ENCODE measurements around the gene AMOTL1. TPM values are rescaled to one million over a fixed set of nuclear protein-coding genes. Genes with fewer than 3 reads are reported as not detected.

AMOTL1 gene
- total and polyA plus RNA-seq, 2 donors (not counting 3 experiments of a cell fraction or from before 2014, with no cell fraction given): 12.5 to 37.8 TPM

GRCh38 chr11:94877443-94878200 lies 109.5 kb downstream of the AMOTL1 start:
- no TSS peak for BruUV-seq (replicated peaks)
- intact Hi-C loops (cut with micrococcal nuclease): loop anchor here (2.0 kb wide), 3 partner anchors 19 to 95 kb away; partner anchors contain the start of genes CWC15 and KDM4D
- CTCF ChIA-PET: interaction anchor here (1.0 to 2.0 kb wide), 7 partner anchors 15 to 255 kb away, joined by 3 to 22 read pairs (median 4); no protein-coding TSS in a partner anchor

More at GRCh38 chr11:94877443-94878200, 109.5 kb downstream of the AMOTL1 start:
- no peaks in the 10 kb centered on the region for H3K27me3 ChIP-seq (ENCODE audit: control insufficient read depth in 2 of 2, insufficient read depth in 2 of 2, low read length in 2 of 2)
- H3K9me3 ChIP-seq (replicated peaks; ENCODE audit: control insufficient read depth, insufficient read depth, low read length): no peaks in the 10 kb centered on the region
- DNase-seq (ENCODE audit: low read depth, low spot score) (no peak), FAIRE-seq (no peak)
- dilution Hi-C loops (cut with MboI; ENCODE audit: extremely low pct_ligation_motif_present, low sequenced_read_pairs): no loop called here
- no peak overlapping the region for H2AFZ ChIP-seq (ENCODE audit: low read depth, low read length)
- H3K79me2 ChIP-seq (ENCODE audit: control insufficient read depth, insufficient read depth, low read length): no peaks in the 10 kb centered on the region
- no peak overlapping the region for H3K4me2 ChIP-seq (ENCODE audit: insufficient read depth, low read length)
- H3K9ac ChIP-seq (replicated peaks; ENCODE audit: extremely low read depth, insufficient read depth, low read length): no peak overlapping the region
- H3K4me1 ChIP-seq (ENCODE audit: control insufficient read depth, extremely low read depth, insufficient read depth, low read length): peaks cover 14% of the 10 kb centered on the region
- peaks cover 4% of the 10 kb centered on the region in 2 experiments for H3K36me3 ChIP-seq (ENCODE audit: control insufficient read depth in 2 of 2, extremely low read depth in 1 of 2, insufficient read depth in 2 of 2, low read length in 2 of 2)
- no peaks in the 10 kb centered on the region for H4K20me1 ChIP-seq (replicated peaks; ENCODE audit: control insufficient read depth, extremely low read depth, insufficient read depth, low read length)
- H3K27ac ChIP-seq (ENCODE audit: insufficient read depth, low read depth, low read length): peak overlapping the region; percentile 75
- no peak for TF ChIP-seq JUN (IDR thresholded peaks at IDR 0.05; ENCODE audit: borderline replicate concordance, insufficient read depth, insufficient read length, low read depth)
- no peak for TF ChIP-seq CTCF (IDR thresholded peaks at IDR 0.05; ENCODE audit: extremely low read depth in 1 of 2, insufficient read depth in 1 of 2, low read depth in 1 of 2, low read length in 2 of 2)
- TF ChIP-seq MYC (IDR thresholded peaks at IDR 0.05; ENCODE audit: low read depth, low read length): no peak
- no peak for TF ChIP-seq MAX (IDR thresholded peaks at IDR 0.05; ENCODE audit: insufficient read depth, insufficient read length)
- no peak for TF ChIP-seq POLR2A (IDR thresholded peaks at IDR 0.05; ENCODE audit: low read depth, low read length)
- no peak for TF ChIP-seq FOS (IDR thresholded peaks at IDR 0.05; ENCODE audit: borderline replicate concordance, insufficient read depth, low read length)
- no peak for TF ChIP-seq POLR2AphosphoS5 (IDR thresholded peaks at IDR 0.05; ENCODE audit: insufficient read depth, low read depth, low read length)
- TF ChIP-seq GATA2 (IDR thresholded peaks at IDR 0.05; ENCODE audit: insufficient read depth, insufficient read length, low read depth, low read length): no peak
- TF ChIP-seq EZH2 (IDR thresholded peaks at IDR 0.05; ENCODE audit: borderline replicate concordance, low read depth, low read length, severe bottlenecking): no peak
- H3K9me1 ChIP-seq (replicated peaks; ENCODE audit: control insufficient read depth, extremely low read depth, insufficient read depth, low read length): no peaks in the 10 kb centered on the region
- H3K4me3 ChIP-seq (replicated peaks in 1 of 3; ENCODE audit: insufficient read depth in 1 of 3, low read depth in 1 of 3, low read length in 3 of 3): no peak overlapping the region
- POLR2A ChIA-PET: no interaction called here

Data from endothelial cell of umbilical vein (primary cell).